Body of pancreas (tissue), 4 donors: Measurements from ENCODE around the gene MORN1. TPM values are rescaled to one million over a fixed set of nuclear protein-coding genes. Genes with fewer than 3 reads are reported as not detected.
A peak's percentile ranks its signal among the peaks of the same experiment; 100 is the strongest.

Source experiments
- ATAC-seq: fragments of 150-250 bp; one replicate; pipeline ENCODE4 v1.9.1; 2016
- DNase-seq, 4 donors: peaks; one replicate each; pipeline ENCODE4 v3.0.0-alpha.2; 2019
- H3K27ac ChIP-seq, 4 donors: fragments of 200-600 bp; sonication (generic); 1 replicate in 3 of 4; 2 replicates in 1 of 4; pipeline versions ENCODE4 v1.5.1 to v1.6.1; 2016 to 2019; ENCODE audit warnings: mild to moderate bottlenecking in 1 of 4, mixed read lengths in 1 of 4, moderate library complexity in 1 of 4
- H3K27me3 ChIP-seq, 2 donors: fragments of 200-600 bp; sonication (generic); one replicate each; pipeline ENCODE4 v1.6.0; 2016; ENCODE audit warnings: mild to moderate bottlenecking in 1 of 2
- H3K36me3 ChIP-seq, 2 donors: fragments of 200-600 bp; sonication (generic); replicated peaks in 1 of 2; 2 replicates each; pipeline ENCODE4 v1.5.1; 2016; ENCODE audit warnings: low read depth in 2 of 2; ENCODE audit not compliant: insufficient read depth in 1 of 2
- H3K4me1 ChIP-seq: fragments of 200-600 bp; sonication (generic); one replicate; pipeline ENCODE4 v1.6.0; 2016
- H3K4me3 ChIP-seq, 2 donors: fragments of 200-600 bp; sonication (generic); 1 replicate in 1 of 2; 2 replicates in 1 of 2; pipeline ENCODE4 v1.5.1; 2016 to 2019
- H3K9me3 ChIP-seq, 3 donors: fragments of 200-600 bp; sonication (generic); 1 replicate in 2 of 3; 2 replicates in 1 of 3; pipeline ENCODE4 v1.5.1; 2016
- CTCF ChIP-seq, 7 experiments: fragments of 450-650 bp in 4 of 7; fragments of 200-600 bp in 3 of 7; sonication (generic) in 3 of 7; IDR thresholded peaks; one replicate each; pipeline ENCODE4 v1.5.1; 2016 to 2019; ENCODE audit warnings: antibody characterized with exemption in 7 of 7
- POLR2A ChIP-seq, 3 donors: fragments of 450-650 bp; IDR thresholded peaks; one replicate each; pipeline ENCODE4 v1.6.1; 2016; ENCODE audit warnings: antibody characterized with exemption in 3 of 3, mild to moderate bottlenecking in 2 of 3
- WGBS, 2 donors: methylation state at CpG; one replicate each; pipeline ENCODE4 v1.1.5; 2017; 5-methylcytosine and 5-hydroxymethylcytosine counted together
- intact Hi-C: fragments of 100-400 bp; cut with DNase I; formaldehyde crosslinking; loops from one replicate; pipeline ENCODE4 v1.15.1; 2023
- total RNA-seq, 2 donors: library from RNA; depleted of rRNA; stranded (reverse); fragments of >200 nt; gene quantifications; one replicate each; pipeline ENCODE4 v1.1.0, GENCODE V29; 2016

Gene MORN1
- total RNA-seq, 2 donors from 2014 or later: 7.0 to 17.8 TPM

GRCh38 chr1:2277741-2278488 is 113.4 kb downstream of the MORN1 start:
- H3K27ac ChIP-seq: peak overlapping the region in 1 of 4 donors; percentile 8
- peaks cover 56% of the 10 kb centered on the region for H3K4me1 ChIP-seq
- WGBS, 2 donors: 90 to 97% methylated on average over 21 to 25 of the region's 25 CpGs
- H3K4me3 ChIP-seq: no peak overlapping the region
- no peaks in the 10 kb centered on the region for H3K36me3 ChIP-seq
- H3K9me3 ChIP-seq: no peaks in the 10 kb centered on the region
- no peak for ATAC-seq
- DNase-seq: no peak
- intact Hi-C loops: no loop called here
- H3K27me3 ChIP-seq: no peaks in the 10 kb centered on the region
- TF ChIP-seq CTCF (IDR thresholded peaks at IDR 0.05) (no peak), POLR2A (IDR thresholded peaks at IDR 0.05) (no peak)

- Histone ChIP-seq H3K27ac (peak overlapping the region in 1 of 4 donors; percentile 37), H3K27me3 (no peaks in the 10 kb centered on the region), H3K4me3 (no peak overlapping the region), H3K36me3 (no peaks in the 10 kb centered on the region), H3K4me1 (peaks cover 56% of the 10 kb centered on the region), H3K9me3 (no peaks in the 10 kb centered on the region)
- DNase-seq (no peak), ATAC-seq (no peak)
- intact Hi-C loops: no loop called here
- TF ChIP-seq CTCF (IDR thresholded peaks at IDR 0.05) (no peak), POLR2A (IDR thresholded peaks at IDR 0.05) (no peak)
- 86 to 87% methylated on average over 12 of the region's 12 CpGs for WGBS, 2 donors
These were observed 114.4 kb downstream of the MORN1 start for GRCh38 chr1:2276803-2277580.

- no peaks in the 10 kb centered on the region for H3K36me3 ChIP-seq
- H3K9me3 ChIP-seq: no peaks in the 10 kb centered on the region
- WGBS, 2 donors: 37 to 53% methylated on average over 8 to 14 of the region's 14 CpGs
- no peaks in the 10 kb centered on the region for H3K27me3 ChIP-seq
- no peak for DNase-seq
- peaks cover 56% of the 10 kb centered on the region for H3K4me1 ChIP-seq
- intact Hi-C loops: no loop called here
- peak; percentile 28 for ATAC-seq
- no peak overlapping the region for H3K4me3 ChIP-seq
- TF ChIP-seq POLR2A (IDR thresholded peaks at IDR 0.05) (no peak), CTCF (IDR thresholded peaks at IDR 0.05) (no peak)
- H3K27ac ChIP-seq: peak overlapping the region in 2 of 4 donors; percentile 14 to 37
These were observed 115.4 kb downstream of the MORN1 start for GRCh38 chr1:2275796-2276536.

DNA sequence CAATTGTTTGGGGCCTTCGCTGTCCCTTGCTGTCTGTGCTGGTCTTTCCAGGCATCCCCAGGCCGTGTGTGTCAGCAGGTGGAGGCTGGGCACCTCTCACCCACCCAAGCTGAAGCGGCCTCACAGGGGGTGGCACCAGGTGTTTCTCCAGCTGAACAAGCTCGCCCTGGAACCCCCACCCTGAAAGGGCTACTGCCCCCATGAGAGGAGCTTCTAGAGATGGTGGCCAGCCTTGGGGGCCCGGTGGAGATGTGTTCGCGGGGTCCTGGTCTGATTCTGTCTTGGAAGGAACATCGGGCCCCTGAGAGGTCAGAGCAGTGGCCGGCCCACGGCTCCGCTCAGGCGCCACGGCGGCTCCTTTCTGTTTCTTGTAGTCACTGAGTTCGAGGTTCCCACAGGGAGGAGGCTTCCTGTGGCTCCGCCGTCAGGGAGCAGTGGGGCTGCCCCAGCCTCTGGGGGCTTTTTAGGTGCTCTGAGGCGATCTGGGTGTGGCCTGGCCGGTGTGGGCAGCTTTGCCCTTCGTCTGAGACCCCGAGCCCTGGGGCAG is 116.4 kb downstream of the MORN1 start:
- no peak for TF ChIP-seq CTCF (IDR thresholded peaks at IDR 0.05)
- no peak for DNase-seq
- H3K4me3 ChIP-seq: no peak overlapping the region
- no peak for ATAC-seq
- intact Hi-C loops: no loop called here
- H3K27ac ChIP-seq: no peak overlapping the region
- no peaks in the 10 kb centered on the region for H3K27me3 ChIP-seq
- peaks cover 62% of the 10 kb centered on the region for H3K4me1 ChIP-seq
- no peaks in the 10 kb centered on the region for H3K9me3 ChIP-seq
- no peaks in the 10 kb centered on the region for H3K36me3 ChIP-seq
- WGBS, 2 donors: 86 to 87% methylated on average over 16 to 21 of the region's 21 CpGs
